IMR-90 (cell line): Measurements from ENCODE around the gene ASMTL. TPM values are rescaled to one million over a fixed set of nuclear protein-coding genes. Genes with fewer than 3 reads are reported as not detected.

Experiments
- ATAC-seq: fragments of 200-7000 bp; cut with Tn5 transposase; 2 replicates; pipeline ENCODE4 v1.9.1; 2020; ENCODE audit warnings: low read depth, mild to moderate bottlenecking, moderate library complexity
- BruUV-seq: library from RNA; stranded (reverse); fragments of 400-500 nt; replicated peaks from 2 replicates; lab custom pipeline; 2021; lab: Mats Ljungman, UMichigan
- CTCF ChIA-PET: fragments of 300-600 bp; formaldehyde crosslinking; extraction: SDS; loops from one replicate; lab custom pipeline; 2021; ENCODE audit warnings: antibody characterized with exemption; lab: Yijun Ruan, JAX
- POLR2A ChIA-PET: fragments of 300-600 bp; sonication (Branson Sonifier 250); formaldehyde crosslinking; loops from one replicate; lab custom pipeline; 2022; ENCODE audit warnings: antibody characterized with exemption; ENCODE audit not compliant: unreplicated experiment; lab: Charles Lee
- DNase-seq: peaks from one replicate; pipeline ENCODE4 v3.0.0; 2013
- H2AFZ ChIP-seq: replicated peaks from 2 replicates; pipeline ENCODE3; 2013; ENCODE audit warnings: low read length, mild to moderate bottlenecking; ENCODE audit not compliant: poor library complexity
- H2AK5ac ChIP-seq: 2 replicates; pipeline ENCODE4 v1.6.1; 2013; ENCODE audit warnings: low read depth, low read length, inconsistent platforms
- H2AK9ac ChIP-seq: replicated peaks from 2 replicates; pipeline ENCODE3; 2013; ENCODE audit warnings: mild to moderate bottlenecking, low read depth, low read length, moderate library complexity; ENCODE audit not compliant: poor library complexity
- H2BK120ac ChIP-seq: 2 replicates; pipeline ENCODE4 v1.6.1; 2013; ENCODE audit warnings: low read depth, low read length, inconsistent platforms
- H2BK15ac ChIP-seq: 3 replicates; pipeline ENCODE4 v1.6.1; 2013; ENCODE audit warnings: low read depth, low read length, inconsistent platforms
- H2BK20ac ChIP-seq: 2 replicates; pipeline ENCODE4 v1.6.1; 2013; ENCODE audit warnings: low read depth, mild to moderate bottlenecking, inconsistent platforms, low read length, moderate library complexity
- H2BK5ac ChIP-seq: 2 replicates; pipeline ENCODE4 v1.6.1; 2013; ENCODE audit warnings: mild to moderate bottlenecking, low read depth, low read length, inconsistent platforms; ENCODE audit not compliant: poor library complexity, severe bottlenecking
- H3K14ac ChIP-seq: replicated peaks from 2 replicates; pipeline ENCODE4 v1.6.1; 2013; ENCODE audit warnings: low read depth, low read length, inconsistent platforms
- H3K18ac ChIP-seq: 2 replicates; pipeline ENCODE4 v1.6.1; 2013; ENCODE audit warnings: low read depth, low read length, control low read depth
- H3K23ac ChIP-seq: 2 replicates; pipeline ENCODE4 v1.6.1; 2013; ENCODE audit warnings: low read depth, low read length, inconsistent platforms
- H3K27ac ChIP-seq: 2 replicates; pipeline ENCODE4 v1.5.1; 2013; ENCODE audit warnings: mild to moderate bottlenecking, control low read depth, low read length; ENCODE audit not compliant: insufficient read depth
- H3K27me3 ChIP-seq: 2 replicates; pipeline ENCODE4 v1.6.1; 2013; ENCODE audit warnings: low read length; ENCODE audit not compliant: control insufficient read depth, insufficient read depth
- H3K36me3 ChIP-seq: 2 replicates; pipeline ENCODE4 v1.6.1; 2013; ENCODE audit warnings: low read length, mixed read lengths; ENCODE audit not compliant: control insufficient read depth, insufficient read depth
- H3K4ac ChIP-seq: 2 replicates; pipeline ENCODE4 v1.6.1; 2013; ENCODE audit warnings: low read depth, low read length, inconsistent platforms
- H3K4me1 ChIP-seq: 2 replicates; pipeline ENCODE4 v1.6.1; 2013; ENCODE audit warnings: low read length, mixed read lengths; ENCODE audit not compliant: control insufficient read depth, insufficient read depth
- H3K4me2 ChIP-seq: 2 replicates; pipeline ENCODE4 v1.6.1; 2013; ENCODE audit warnings: low read depth, mild to moderate bottlenecking, control low read depth, low read length, moderate library complexity
- H3K4me3 ChIP-seq: 2 replicates; pipeline ENCODE4 v1.5.1; 2013; ENCODE audit warnings: low read depth, mild to moderate bottlenecking, control low read depth, low read length, moderate library complexity; ENCODE audit not compliant: insufficient read depth
- H3K56ac ChIP-seq: 2 replicates; pipeline ENCODE4 v1.6.1; 2013; ENCODE audit warnings: low read length, inconsistent platforms; ENCODE audit not compliant: insufficient read depth; ENCODE audit errors: extremely low read depth
- H3K79me1 ChIP-seq, 2 experiments: 2 replicates each; pipeline ENCODE4 v1.6.1; 2013; ENCODE audit warnings: low read length in 2 of 2, inconsistent platforms in 1 of 2, low read depth in 1 of 2
- H3K9ac ChIP-seq: 2 replicates; pipeline ENCODE4 v1.6.1; 2013; ENCODE audit warnings: low read depth, low read length, control low read depth
- H3K9me1 ChIP-seq: 2 replicates; pipeline ENCODE4 v1.6.1; 2013; ENCODE audit warnings: low read length, inconsistent platforms; ENCODE audit not compliant: insufficient read depth
- H3K9me3 ChIP-seq: 2 replicates; pipeline ENCODE4 v1.6.1; 2013; ENCODE audit warnings: low read length; ENCODE audit not compliant: control insufficient read depth, insufficient read depth
- H4K20me1 ChIP-seq: 2 replicates; pipeline ENCODE4 v1.6.1; 2013; ENCODE audit warnings: low read length, inconsistent platforms; ENCODE audit not compliant: insufficient read depth
- H4K5ac ChIP-seq: 2 replicates; pipeline ENCODE4 v1.6.1; 2013; ENCODE audit warnings: mild to moderate bottlenecking, low read depth, low read length, control low read depth
- H4K8ac ChIP-seq, 2 experiments: 2 replicates each; pipeline ENCODE4 v1.6.1; 2013; ENCODE audit warnings: low read depth in 2 of 2, low read length in 2 of 2, control low read depth in 1 of 2, inconsistent platforms in 1 of 2
- H4K91ac ChIP-seq: 2 replicates; pipeline ENCODE4 v1.6.1; 2013; ENCODE audit warnings: low read depth, low read length, inconsistent platforms; ENCODE audit not compliant: insufficient read depth
- BHLHE40 ChIP-seq: fragments of 150-350 bp; IDR thresholded peaks from 2 replicates; pipeline ENCODE4 v1.6.1; 2016; ENCODE audit warnings: mild to moderate bottlenecking, low read depth, low read length
- CEBPB ChIP-seq: IDR thresholded peaks from 2 replicates; pipeline ENCODE4 v1.6.1; 2012; ENCODE audit warnings: low read depth, low read length, improper control_type of control experiment
- CTCF ChIP-seq: conservative IDR thresholded peaks from 2 replicates; pipeline ENCODE4 v1.5.1; 2012; ENCODE audit warnings: mild to moderate bottlenecking, low read depth, low read length, improper control_type of control experiment
- MAFK ChIP-seq: IDR thresholded peaks from 2 replicates; pipeline ENCODE4 v1.6.1; 2012; ENCODE audit warnings: low read depth, low read length, improper control_type of control experiment
- MAZ ChIP-seq: IDR thresholded peaks from 2 replicates; pipeline ENCODE4 v1.6.1; 2012; ENCODE audit warnings: low read depth, mild to moderate bottlenecking, low read length, improper control_type of control experiment, moderate library complexity, borderline replicate concordance
- MXI1 ChIP-seq: IDR thresholded peaks from 2 replicates; pipeline ENCODE4 v1.6.1; 2012; ENCODE audit warnings: low read depth, mild to moderate bottlenecking, low read length, moderate library complexity, borderline replicate concordance
- RFX5 ChIP-seq: IDR thresholded peaks from 2 replicates; pipeline ENCODE4 v1.8.0; 2012; ENCODE audit warnings: low read depth, mild to moderate bottlenecking, low read length, moderate library complexity
- WGBS, 2 experiments: methylation state at CpG; one replicate each; pipeline versions ENCODE4 v1.1.5 to v1.1.7; 2013; ENCODE audit warnings: missing lambda C conversion rate in 2 of 2; ENCODE audit not compliant: insufficient read length in 1 of 2; ENCODE audit errors: extremely low coverage in 2 of 2; 5-methylcytosine and 5-hydroxymethylcytosine counted together
- dilution Hi-C: fragments of 300-500 bp; cut with HindIII; formaldehyde crosslinking; loops from one replicate; pipeline ENCODE4 v1.14.3; 2018; ENCODE audit warnings: low sequenced_read_pairs; ENCODE audit not compliant: unreplicated experiment
- in situ Hi-C: fragments of 300-500 bp; cut with MboI; formaldehyde crosslinking; loops from 3 replicates; pipeline ENCODE4 v1.14.3; 2019; ENCODE audit warnings: low sequenced_read_pairs, inconsistent platforms, mixed read lengths
- intact Hi-C: fragments of 100-400 bp; cut with micrococcal nuclease; formaldehyde crosslinking; loops from 2 replicates; pipeline ENCODE4 v1.10.0; 2022
- polyA plus RNA-seq, 3 experiments: library from polyadenylated mRNA; depleted of rRNA; stranded (reverse); fragments of >200 nt; gene quantifications; 2 replicates each; pipeline ENCODE4 v1.2.3, GENCODE V29; 2012; ENCODE audit warnings: low replicate concordance in 1 of 3
- total RNA-seq: library from RNA; depleted of rRNA; stranded (reverse); fragments of >200 nt; gene quantifications from 2 replicates; pipeline ENCODE4 v1.2.3, GENCODE V29; 2012

Gene ASMTL
- total and polyA plus RNA-seq, 2 of the 4 experiments (the other 2 are of a cell fraction), result 13.4 to 33.4 TPM

- Histone ChIP-seq H2BK5ac (no peak overlapping the region), H3K79me1 (no peaks in the 10 kb centered on the region), H3K14ac (no peak overlapping the region), H3K4me1 (no peaks in the 10 kb centered on the region), H2AFZ (no peak overlapping the region), H2BK120ac (no peak overlapping the region), H3K36me3 (no peaks in the 10 kb centered on the region), H3K9me1 (no peaks in the 10 kb centered on the region), H4K91ac (no peak overlapping the region), H2BK15ac (no peak overlapping the region), H3K4me3 (no peak overlapping the region), H3K4me2 (no peak overlapping the region), H3K27ac (no peak overlapping the region), H3K9ac (no peak overlapping the region), H3K56ac (no peak overlapping the region), H3K4ac (no peak overlapping the region), H4K5ac (no peak overlapping the region), H2BK20ac (no peak overlapping the region), H4K20me1 (no peaks in the 10 kb centered on the region), H4K8ac (no peak overlapping the region), H3K27me3 (no peaks in the 10 kb centered on the region), H2AK9ac (no peak overlapping the region), H3K23ac (no peak overlapping the region), H3K9me3 (0 out of 2 replicates have a peak, but pooled peaks cover 1% of the 10 kb centered on the region), H3K18ac (no peak overlapping the region), H2AK5ac (no peak overlapping the region)
- in situ Hi-C loops, result no loop called here
- CTCF ChIA-PET, result no interaction called here
- intact Hi-C loops, result no loop called here
- no TSS peak for BruUV-seq
- POLR2A ChIA-PET, result no interaction called here
- 100% methylated on average over 1 of the region's 3 CpGs; no CpG with 5 or more reads in 1 of the 2 experiments for WGBS, 2 experiments
- dilution Hi-C loops, result no loop called here
- ATAC-seq, result no peak
- no peak for DNase-seq
- TF ChIP-seq MAZ, result no peak
- TF ChIP-seq BHLHE40, result no peak
- TF ChIP-seq CEBPB, result no peak
- TF ChIP-seq MXI1, result no peak
- TF ChIP-seq RFX5, result no peak
- TF ChIP-seq CTCF, result no peak
- no peak for TF ChIP-seq MAFK
Measured at GRCh38 chrX:1477229-1477628, 24.5 kb upstream of the ASMTL start.
